C1 segment of cervical spinal cord (tissue), 14 donors: ENCODE data around the gene JUP.

Experiments
- DNase-seq, 14 donors: peaks; one replicate each; lab custom pipeline; 2025; lab: John Stamatoyannopoulos, UW

Gene JUP

GRCh38 chr17:41724476-41725050, 61.9 kb downstream of the JUP start:
- DNase-seq = no peak

- no peak for DNase-seq
Observed at GRCh38 chr17:41723801-41724475, 62.6 kb downstream of the JUP start.

GRCh38 chr17:41722231-41722630, 64.3 kb downstream of the JUP start:
- no peak for DNase-seq

GRCh38 chr17:41718287-41718645, 68.2 kb downstream of the JUP start:
- peak in 7 of 14 donors; percentile 9 to 35 (median 23) for DNase-seq

- peak in 5 of 14 donors; percentile 19 to 46 (median 44) for DNase-seq
Observed at GRCh38 chr17:41717408-41718286, 68.9 kb downstream of the JUP start.

GRCh38 chr17:41711669-41712400, 74.7 kb downstream of the JUP start, which contains the start of gene GAST:
Gene GAST (plus strand): TSS chr17:41712331. CDS start chr17:41715437, 3,106 bp downstream.
- DNase-seq = no peak

- DNase-seq = peak in 6 of 14 donors; percentile 4 to 68 (median 20)
Observed at GRCh38 chr17:41710472-41711090, 75.9 kb downstream of the JUP start.

- DNase-seq = no peak
Observed at GRCh38 chr17:41707803-41708669, 78.5 kb downstream of the JUP start.

GRCh38 chr17:41705271-41705991, 81.1 kb downstream of the JUP start:
- peak in 3 of 14 donors; percentile 7 to 58 (median 8) for DNase-seq
